Neural progenitor cell (in vitro differentiated cells): ENCODE results near the gene NDUFA1. TPM values are rescaled to one million over a fixed set of nuclear protein-coding genes. Genes with fewer than 3 reads are reported as not detected.

Source experiments
- DNase-seq: peaks from one replicate; pipeline ENCODE4 v3.0.0-alpha.2; 2016; ENCODE audit warnings: low spot score
- H2AFZ ChIP-seq: fragments of 200-600 bp; sonication (generic); replicated peaks from 2 replicates; pipeline ENCODE4 v1.6.1; 2016; ENCODE audit warnings: antibody characterized with exemption
- H3F3A ChIP-seq: fragments of 200-600 bp; sonication (generic); 2 replicates; pipeline ENCODE4 v1.6.1; 2016; ENCODE audit warnings: antibody characterized with exemption, low read depth
- H3K27ac ChIP-seq: fragments of 200-600 bp; sonication (generic); 2 replicates; pipeline ENCODE4 v1.5.1; 2016; ENCODE audit warnings: mild to moderate bottlenecking
- H3K27me3 ChIP-seq: fragments of 200-600 bp; sonication (generic); 2 replicates; pipeline ENCODE4 v1.6.1; 2016; ENCODE audit warnings: mild to moderate bottlenecking, moderate library complexity
- H3K36me3 ChIP-seq: fragments of 200-600 bp; sonication (generic); 2 replicates; pipeline ENCODE4 v1.5.1; 2016
- H3K4me1 ChIP-seq: fragments of 200-600 bp; sonication (generic); 2 replicates; pipeline ENCODE4 v1.6.1; 2016; ENCODE audit warnings: mixed run types
- H3K4me2 ChIP-seq: fragments of 200-600 bp; sonication (generic); 2 replicates; pipeline ENCODE4 v1.6.1; 2016
- H3K4me3 ChIP-seq: fragments of 200-600 bp; sonication (generic); 2 replicates; pipeline ENCODE4 v1.5.1; 2016
- H3K79me2 ChIP-seq: fragments of 200-600 bp; sonication (generic); 2 replicates; pipeline ENCODE4 v1.6.1; 2016; ENCODE audit warnings: low read depth
- H3K9ac ChIP-seq: fragments of 200-600 bp; sonication (generic); 2 replicates; pipeline ENCODE4 v1.6.1; 2016
- H3K9me3 ChIP-seq: fragments of 200-600 bp; sonication (generic); 2 replicates; pipeline ENCODE4 v1.5.1; 2016; ENCODE audit warnings: low read depth
- H4K20me1 ChIP-seq: fragments of 200-600 bp; sonication (generic); 2 replicates; pipeline ENCODE4 v1.6.1; 2016; ENCODE audit warnings: low read depth
- H3K27ac Mint-ChIP-seq: 3 replicates; pipeline ENCODE4 v1.8.0; 2021; ENCODE audit warnings: mixed read lengths
- H3K27me3 Mint-ChIP-seq: 2 replicates; pipeline ENCODE4 v1.8.0; 2022; ENCODE audit warnings: low read depth, mild to moderate bottlenecking, inconsistent platforms, moderate library complexity, mixed read lengths; ENCODE audit not compliant: insufficient read depth
- H3K36me3 Mint-ChIP-seq: 3 replicates; pipeline ENCODE4 v1.8.0; 2021; ENCODE audit warnings: mixed read lengths
- H3K4me1 Mint-ChIP-seq: 3 replicates; pipeline ENCODE4 v1.8.0; 2021; ENCODE audit warnings: mixed read lengths
- H3K4me3 Mint-ChIP-seq: 3 replicates; pipeline ENCODE4 v1.8.0; 2021; ENCODE audit warnings: mild to moderate bottlenecking, moderate library complexity, mixed read lengths
- H3K9me3 Mint-ChIP-seq: 3 replicates; pipeline ENCODE4 v1.8.0; 2020; ENCODE audit warnings: mixed read lengths
- CTCF ChIP-seq: fragments of 200-600 bp; sonication (generic); IDR thresholded peaks from 2 replicates; pipeline ENCODE4 v1.5.1; 2017; ENCODE audit warnings: antibody characterized with exemption, mild to moderate bottlenecking
- EZH2 ChIP-seq: fragments of 200-600 bp; sonication (generic); IDR thresholded peaks from 2 replicates; pipeline ENCODE4 v1.6.1; 2017; ENCODE audit warnings: antibody characterized with exemption, mild to moderate bottlenecking, moderate library complexity
- EZH2phosphoT487 ChIP-seq: fragments of 200-600 bp; sonication (generic); IDR thresholded peaks from 2 replicates; pipeline ENCODE4 v1.6.1; 2017; ENCODE audit warnings: antibody characterized with exemption
- total RNA-seq: library from RNA; depleted of rRNA; stranded (reverse); fragments of >200 nt; gene quantifications from 2 replicates; pipeline ENCODE4 v1.2.3, GENCODE V29; 2015; ENCODE audit warnings: low replicate concordance

The NDUFA1 gene
- total RNA-seq, 1 donor from 2014 or later: 57.9 TPM

- Mint-ChIP-seq H3K9me3 (peaks cover 10% of the 10 kb centered on the region), H3K4me1 (peaks cover 10% of the 10 kb centered on the region), H3K27me3 (peaks cover 2% of the 10 kb centered on the region), H3K4me3 (peak overlapping the region; percentile 96), H3K27ac (peak overlapping the region; percentile 68), H3K36me3 (no peaks in the 10 kb centered on the region)
- Histone ChIP-seq H3K27ac (no peak overlapping the region), H3F3A (peaks cover 17% of the 10 kb centered on the region), H3K9ac (peak overlapping the region; percentile 9), H4K20me1 (no peaks in the 10 kb centered on the region), H3K36me3 (no peaks in the 10 kb centered on the region), H2AFZ (no peak overlapping the region), H3K4me3 (peak overlapping the region; percentile 76), H3K79me2 (peaks cover 24% of the 10 kb centered on the region), H3K27me3 (no peaks in the 10 kb centered on the region), H3K9me3 (no peaks in the 10 kb centered on the region), H3K4me2 (peak overlapping the region; percentile 77), H3K4me1 (no peaks in the 10 kb centered on the region)
- peak; percentile 37 for DNase-seq
- TF ChIP-seq CTCF: no peak
- TF ChIP-seq EZH2phosphoT487: no peak
- TF ChIP-seq EZH2: no peak
These were observed 953 bp upstream of the NDUFA1 start for GRCh38 chrX:119870626-119871131.

- peak overlapping the region; percentile 77 for H3K4me2 ChIP-seq
- H3K9ac ChIP-seq: peak overlapping the region; percentile 9
- H3K36me3 Mint-ChIP-seq: peaks cover 2% of the 10 kb centered on the region
- H3K36me3 ChIP-seq: no peaks in the 10 kb centered on the region
- TF ChIP-seq CTCF: no peak
- no peak for TF ChIP-seq EZH2phosphoT487
- no peak for TF ChIP-seq EZH2
- peaks cover 10% of the 10 kb centered on the region for H3K9me3 Mint-ChIP-seq
- no peak for DNase-seq
- H3K79me2 ChIP-seq: peaks cover 24% of the 10 kb centered on the region
- H4K20me1 ChIP-seq: no peaks in the 10 kb centered on the region
- peaks cover 10% of the 10 kb centered on the region for H3K4me1 Mint-ChIP-seq
- H3K4me3 Mint-ChIP-seq: peak overlapping the region; percentile 96
- peak overlapping the region; percentile 62 for H3K27ac ChIP-seq
- H3F3A ChIP-seq: peaks cover 17% of the 10 kb centered on the region
- H3K27me3 ChIP-seq: no peaks in the 10 kb centered on the region
- no peaks in the 10 kb centered on the region for H3K9me3 ChIP-seq
- H3K4me1 ChIP-seq: no peaks in the 10 kb centered on the region
- H3K27ac Mint-ChIP-seq: peak overlapping the region; percentile 68
- H3K27me3 Mint-ChIP-seq: no peaks in the 10 kb centered on the region
- H2AFZ ChIP-seq: peak overlapping the region; percentile 59
- H3K4me3 ChIP-seq: peak overlapping the region; percentile 76
These were observed 410 bp upstream of the NDUFA1 start for GRCh38 chrX:119871245-119871598.

- Histone ChIP-seq H3K4me1 (no peaks in the 10 kb centered on the region), H3K9me3 (no peaks in the 10 kb centered on the region), H3K4me3 (no peak overlapping the region), H3K79me2 (no peaks in the 10 kb centered on the region), H3K27ac (no peak overlapping the region), H4K20me1 (no peaks in the 10 kb centered on the region), H3K27me3 (no peaks in the 10 kb centered on the region), H3F3A (no peaks in the 10 kb centered on the region), H2AFZ (no peak overlapping the region), H3K9ac (no peak overlapping the region), H3K36me3 (no peaks in the 10 kb centered on the region), H3K4me2 (no peak overlapping the region)
- Mint-ChIP-seq H3K27ac (no peak overlapping the region), H3K36me3 (peaks cover 2% of the 10 kb centered on the region), H3K9me3 (peaks cover 2% of the 10 kb centered on the region), H3K4me3 (no peak overlapping the region), H3K27me3 (no peaks in the 10 kb centered on the region), H3K4me1 (no peaks in the 10 kb centered on the region)
- TF ChIP-seq CTCF: no peak
- no peak for TF ChIP-seq EZH2
- no peak for TF ChIP-seq EZH2phosphoT487
- no peak for DNase-seq
These were observed 7.1 kb downstream of the NDUFA1 start for GRCh38 chrX:119878740-119879139.
